K562 (cell line): ENCODE data around the gene TAT. TPM values are rescaled to one million over a fixed set of nuclear protein-coding genes. Genes with fewer than 3 reads are reported as not detected.

Experiments used
- ATAC-seq: fragments of 200-7000 bp; cut with Tn5 transposase; 3 replicates; pipeline ENCODE4 v1.9.1; 2020; ENCODE audit warnings: moderate library complexity
- BruUV-seq: library from RNA; stranded (reverse); fragments of 400-500 nt; replicated peaks from 2 replicates; lab custom pipeline; 2021; lab: Mats Ljungman, UMichigan
- CTCF ChIA-PET: fragments of 300-600 bp; formaldehyde crosslinking; extraction: SDS; loops from one replicate; lab custom pipeline; 2021; ENCODE audit warnings: low intra/inter-chr PET ratio; lab: Yijun Ruan, JAX
- POLR2A ChIA-PET: fragments of 300-600, 350-650 bp; sonication (Branson Sonifier 250); formaldehyde crosslinking; extraction: SDS; loops from one replicate; lab custom pipeline; 2021; ENCODE audit warnings: antibody characterized with exemption, inconsistent platforms; lab: Yijun Ruan, JAX
- DNase-seq, 4 experiments: peaks; one replicate each; pipeline versions ENCODE4 v3.0.0 to v3.0.0-alpha.2; 2011 to 2018; ENCODE audit warnings: low spot score in 3 of 4, mixed read lengths in 3 of 4; ENCODE audit errors: extremely low read depth in 1 of 4
- FAIRE-seq: peaks from 2 replicates; lab custom pipeline; 2011; peaks lifted over from hg19 to GRCh38; lab: Jason Lieb, UNC
- H2AFZ ChIP-seq: 2 replicates; pipeline ENCODE4 v1.6.0; 2011; ENCODE audit warnings: low read depth, low read length, control low read depth, inconsistent platforms
- H3K27ac ChIP-seq: fragments of 200-600 bp; 3 replicates; pipeline ENCODE4 v1.8.0; 2011; ENCODE audit warnings: low read depth, mild to moderate bottlenecking, control low read depth, inconsistent platforms, low read length, moderate library complexity, mixed read lengths; ENCODE audit errors: extremely low read depth
- H3K27me3 ChIP-seq, 2 experiments: fragments of 300-600 bp in 1 of 2; 2 replicates in 1 of 2; 3 replicates in 1 of 2; pipeline versions ENCODE4 v1.6.0 to v1.8.0; 2011; ENCODE audit warnings: inconsistent platforms in 2 of 2, low read length in 2 of 2, mild to moderate bottlenecking in 1 of 2, mixed read lengths in 1 of 2, moderate library complexity in 1 of 2; ENCODE audit not compliant: control insufficient read depth in 2 of 2, insufficient read depth in 2 of 2
- H3K36me3 ChIP-seq: fragments of 300-600 bp; 3 replicates; pipeline ENCODE4 v1.8.0; 2011; ENCODE audit warnings: mild to moderate bottlenecking, low read length, inconsistent platforms; ENCODE audit not compliant: control insufficient read depth, insufficient read depth
- H3K4me1 ChIP-seq, 2 experiments: fragments of 200-600 bp in 1 of 2; replicated peaks in 1 of 2; 2 replicates in 1 of 2; 3 replicates in 1 of 2; pipeline versions ENCODE4 v1.5.1 to v1.8.0; 2011; ENCODE audit warnings: inconsistent platforms in 2 of 2, low read length in 2 of 2, mild to moderate bottlenecking in 1 of 2, mixed read lengths in 1 of 2, moderate library complexity in 1 of 2; ENCODE audit not compliant: control insufficient read depth in 2 of 2, insufficient read depth in 2 of 2
- H3K4me2 ChIP-seq: 2 replicates; pipeline ENCODE4 v1.6.1; 2011; ENCODE audit warnings: low read length, control low read depth, inconsistent platforms, mixed read lengths; ENCODE audit not compliant: insufficient read depth
- H3K4me3 ChIP-seq: fragments of 200-600 bp; sonication (generic), shearing (Covaris generic); 2 replicates; pipeline ENCODE4 v1.5.1; 2016; ENCODE audit warnings: control low read depth, inconsistent platforms
- H3K79me2 ChIP-seq: fragments of 200-600 bp; 3 replicates; pipeline ENCODE4 v1.8.0; 2011; ENCODE audit warnings: low read length, inconsistent platforms; ENCODE audit not compliant: control insufficient read depth, insufficient read depth
- H3K9ac ChIP-seq, 2 experiments: 2 replicates each; pipeline versions ENCODE4 v1.6.0 to v1.6.1; 2011; ENCODE audit warnings: low read depth in 2 of 2, low read length in 2 of 2, control low read depth in 1 of 2, inconsistent platforms in 1 of 2, mild to moderate bottlenecking in 1 of 2, mixed read lengths in 1 of 2; ENCODE audit not compliant: insufficient read depth in 1 of 2
- H3K9me1 ChIP-seq: one replicate; pipeline ENCODE4 v1.6.0; 2011; ENCODE audit warnings: inconsistent platforms, mild to moderate bottlenecking, low read length, moderate library complexity; ENCODE audit not compliant: control insufficient read depth, insufficient read depth
- H3K9me3 ChIP-seq: replicated peaks from 2 replicates; pipeline ENCODE4 v1.5.1; 2011; ENCODE audit warnings: low read depth, low read length, inconsistent platforms; ENCODE audit not compliant: control insufficient read depth, insufficient read depth
- H4K20me1 ChIP-seq: replicated peaks from 2 replicates; pipeline ENCODE4 v1.6.1; 2011; ENCODE audit warnings: low read length, inconsistent platforms, mixed read lengths; ENCODE audit not compliant: control insufficient read depth, insufficient read depth
- FOXJ2 ChIP-seq: fragments of 200-800 bp; sonication (Bioruptor generic); IDR thresholded peaks from 2 replicates; pipeline ENCODE4 v1.6.1; 2016; ENCODE audit warnings: missing genetic modification characterization, missing compliant biosample characterization
- HDAC6 ChIP-seq: IDR thresholded peaks from 2 replicates; pipeline ENCODE4 v1.6.1; 2012; ENCODE audit warnings: low read depth, mild to moderate bottlenecking, control low read depth, inconsistent platforms, low read length, moderate library complexity
- ILK ChIP-seq: fragments of 450-650 bp; IDR thresholded peaks from 2 replicates; pipeline ENCODE4 v1.6.1; 2016; ENCODE audit warnings: missing genetic modification characterization, low read depth, mild to moderate bottlenecking, missing compliant biosample characterization, moderate library complexity, borderline replicate concordance
- SAP30 ChIP-seq: fragments of 200-600 bp; sonication (generic); IDR thresholded peaks from 2 replicates; pipeline ENCODE4 v1.6.1; 2012; ENCODE audit warnings: borderline replicate concordance, low read depth, mild to moderate bottlenecking, moderate library complexity, low read length, control low read depth, inconsistent platforms; ENCODE audit not compliant: insufficient read depth, poor library complexity, severe bottlenecking
- SPI1 ChIP-seq: IDR thresholded peaks from 2 replicates; pipeline ENCODE4 v1.6.1; 2011; ENCODE audit warnings: low read depth, low read length, control low read depth, borderline replicate concordance
- WGBS: fragments of 100-300 bp; shearing (Covaris generic); methylation state at CpG from one replicate; pipeline ENCODE4 v1.1.6; 2016; ENCODE audit warnings: low coverage, mixed read lengths; ENCODE audit not compliant: insufficient coverage; ENCODE audit errors: missing lambda C conversion rate; 5-methylcytosine and 5-hydroxymethylcytosine counted together
- in situ Hi-C: fragments of 300-500 bp; cut with MboI; formaldehyde crosslinking; loops from 4 replicates; pipeline ENCODE4 v1.15.0; 2018; ENCODE audit warnings: inconsistent platforms, mixed read lengths
- intact Hi-C: fragments of 100-400 bp; cut with micrococcal nuclease; formaldehyde crosslinking; loops from 2 replicates; pipeline ENCODE4 v1.14.2; 2022
- polyA plus RNA-seq, 8 experiments: library from polyadenylated mRNA; depleted of rRNA in 4 of 8; stranded (reverse) in 5 of 8; unstranded in 3 of 8; fragments of >200 nt; fragmentation: Nextera tagmentation in 2 of 8; fragmentation: Illumina TruSeq in 1 of 8; extraction: Ambion mirVana in 2 of 8; extraction: Trizol in 1 of 8; gene quantifications; 2 replicates each; pipeline versions ENCODE4 v1.2.1 to v1.2.3, GENCODE V29; 2011 to 2014; ENCODE audit warnings: inconsistent platforms in 1 of 8, missing spikeins in 1 of 8
- total RNA-seq, 7 experiments: library from RNA; depleted of rRNA in 6 of 7; stranded (reverse); fragments of >200 nt in 6 of 7; fragmentation: Illumina TruSeq in 2 of 7; extraction: Trizol in 2 of 7; gene quantifications; 2 replicates each; pipeline versions ENCODE4 v1.2.1 to v1.2.3, GENCODE V29; 2011 to 2021; ENCODE audit warnings: low replicate concordance in 1 of 7
- TF ChIP-seq, protein P1 (sequence below): fragments of 250-450 bp; sonication (Bioruptor Pico); IDR thresholded peaks from 2 replicates; pipeline ENCODE4 v1.8.0; 2022; ENCODE audit warnings: moderate library complexity, mild to moderate bottlenecking, inconsistent platforms
- TF ChIP-seq, protein P2 (sequence below), 2 experiments: fragments of 150-350 bp in 1 of 2; IDR thresholded peaks; 2 replicates each; pipeline ENCODE4 v1.6.1; 2012 to 2016; ENCODE audit warnings: low read depth in 2 of 2, low read length in 2 of 2, mild to moderate bottlenecking in 1 of 2, moderate library complexity in 1 of 2
- TF ChIP-seq, protein P3 (sequence below): sonication (generic); formaldehyde crosslinking; IDR thresholded peaks from 2 replicates; pipeline ENCODE4 v1.8.0; 2022; ENCODE audit warnings: mild to moderate bottlenecking, missing genetic modification reagents

TAT gene
- total and polyA plus RNA-seq, 9 of the 15 experiments (the other 6 are each of a cell fraction or from before 2014, with no cell fraction given) = 0.04 to 0.24 (median 0.04) TPM; not detected in 6

DNA sequence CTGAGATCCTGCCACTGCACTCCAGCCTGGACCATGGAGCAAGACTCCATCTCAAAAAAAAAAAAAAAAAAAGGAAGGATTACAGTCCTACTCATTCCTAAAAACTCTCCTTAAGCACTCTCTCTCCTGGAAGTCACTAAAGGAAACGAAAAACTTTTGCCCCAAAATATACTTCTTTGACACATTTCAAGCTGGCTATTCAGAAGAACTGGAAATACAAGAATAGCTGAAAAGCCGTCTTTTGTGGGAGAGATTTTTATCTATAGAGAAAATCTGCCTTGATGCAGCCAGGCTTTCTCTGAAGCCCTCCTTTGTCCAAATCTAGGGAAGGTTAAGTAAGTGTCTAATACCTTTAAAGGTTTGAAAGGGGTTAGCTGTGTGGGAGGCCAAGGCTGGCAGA lies 32.2 kb upstream of the TAT start:
- CTCF ChIA-PET = no interaction called here

More for the DNA sequence above, 32.2 kb upstream of the TAT start:
- Histone ChIP-seq H3K9me3 (no peaks in the 10 kb centered on the region), H3K36me3 (no peaks in the 10 kb centered on the region), H3K27me3 (peaks cover 3 to 10% of the 10 kb centered on the region in 2 experiments; a peak in 3 of 5 replicates), H3K9me1 (no peaks in the 10 kb centered on the region), H3K9ac (no peak overlapping the region), H2AFZ (no peak overlapping the region), H3K79me2 (no peaks in the 10 kb centered on the region), H4K20me1 (no peaks in the 10 kb centered on the region), H3K27ac (no peak overlapping the region), H3K4me2 (no peak overlapping the region), H3K4me3 (no peak overlapping the region), H3K4me1 (peaks cover 0 to 3% of the 10 kb centered on the region in 2 experiments; a peak in 1 of 5 replicates)
- TF ChIP-seq, protein P1, sequence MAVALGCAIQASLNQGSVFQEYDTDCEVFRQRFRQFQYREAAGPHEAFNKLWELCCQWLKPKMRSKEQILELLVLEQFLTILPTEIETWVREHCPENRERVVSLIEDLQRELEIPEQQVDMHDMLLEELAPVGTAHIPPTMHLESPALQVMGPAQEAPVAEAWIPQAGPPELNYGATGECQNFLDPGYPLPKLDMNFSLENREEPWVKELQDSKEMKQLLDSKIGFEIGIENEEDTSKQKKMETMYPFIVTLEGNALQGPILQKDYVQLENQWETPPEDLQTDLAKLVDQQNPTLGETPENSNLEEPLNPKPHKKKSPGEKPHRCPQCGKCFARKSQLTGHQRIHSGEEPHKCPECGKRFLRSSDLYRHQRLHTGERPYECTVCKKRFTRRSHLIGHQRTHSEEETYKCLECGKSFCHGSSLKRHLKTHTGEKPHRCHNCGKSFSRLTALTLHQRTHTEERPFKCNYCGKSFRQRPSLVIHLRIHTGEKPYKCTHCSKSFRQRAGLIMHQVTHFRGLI = no peak
- TF ChIP-seq ILK = no peak
- no peak for TF ChIP-seq SAP30
- no peak for TF ChIP-seq SPI1
- TF ChIP-seq, protein P2, sequence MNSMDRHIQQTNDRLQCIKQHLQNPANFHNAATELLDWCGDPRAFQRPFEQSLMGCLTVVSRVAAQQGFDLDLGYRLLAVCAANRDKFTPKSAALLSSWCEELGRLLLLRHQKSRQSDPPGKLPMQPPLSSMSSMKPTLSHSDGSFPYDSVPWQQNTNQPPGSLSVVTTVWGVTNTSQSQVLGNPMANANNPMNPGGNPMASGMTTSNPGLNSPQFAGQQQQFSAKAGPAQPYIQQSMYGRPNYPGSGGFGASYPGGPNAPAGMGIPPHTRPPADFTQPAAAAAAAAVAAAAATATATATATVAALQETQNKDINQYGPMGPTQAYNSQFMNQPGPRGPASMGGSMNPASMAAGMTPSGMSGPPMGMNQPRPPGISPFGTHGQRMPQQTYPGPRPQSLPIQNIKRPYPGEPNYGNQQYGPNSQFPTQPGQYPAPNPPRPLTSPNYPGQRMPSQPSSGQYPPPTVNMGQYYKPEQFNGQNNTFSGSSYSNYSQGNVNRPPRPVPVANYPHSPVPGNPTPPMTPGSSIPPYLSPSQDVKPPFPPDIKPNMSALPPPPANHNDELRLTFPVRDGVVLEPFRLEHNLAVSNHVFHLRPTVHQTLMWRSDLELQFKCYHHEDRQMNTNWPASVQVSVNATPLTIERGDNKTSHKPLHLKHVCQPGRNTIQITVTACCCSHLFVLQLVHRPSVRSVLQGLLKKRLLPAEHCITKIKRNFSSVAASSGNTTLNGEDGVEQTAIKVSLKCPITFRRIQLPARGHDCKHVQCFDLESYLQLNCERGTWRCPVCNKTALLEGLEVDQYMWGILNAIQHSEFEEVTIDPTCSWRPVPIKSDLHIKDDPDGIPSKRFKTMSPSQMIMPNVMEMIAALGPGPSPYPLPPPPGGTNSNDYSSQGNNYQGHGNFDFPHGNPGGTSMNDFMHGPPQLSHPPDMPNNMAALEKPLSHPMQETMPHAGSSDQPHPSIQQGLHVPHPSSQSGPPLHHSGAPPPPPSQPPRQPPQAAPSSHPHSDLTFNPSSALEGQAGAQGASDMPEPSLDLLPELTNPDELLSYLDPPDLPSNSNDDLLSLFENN (IDR thresholded peaks at IDR 0.05; ENCODE audit: low read depth in 2 of 2, low read length in 2 of 2) = no peak
- no peak for TF ChIP-seq HDAC6
- TF ChIP-seq FOXJ2 (tag) = no peak
- TF ChIP-seq, protein P3, sequence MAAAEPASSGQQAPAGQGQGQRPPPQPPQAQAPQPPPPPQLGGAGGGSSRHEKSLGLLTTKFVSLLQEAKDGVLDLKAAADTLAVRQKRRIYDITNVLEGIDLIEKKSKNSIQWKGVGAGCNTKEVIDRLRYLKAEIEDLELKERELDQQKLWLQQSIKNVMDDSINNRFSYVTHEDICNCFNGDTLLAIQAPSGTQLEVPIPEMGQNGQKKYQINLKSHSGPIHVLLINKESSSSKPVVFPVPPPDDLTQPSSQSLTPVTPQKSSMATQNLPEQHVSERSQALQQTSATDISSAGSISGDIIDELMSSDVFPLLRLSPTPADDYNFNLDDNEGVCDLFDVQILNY = no peak
- WGBS = 7% methylated on average over 2 of the region's 2 CpGs
- DNase-seq (no peak), ATAC-seq (no peak), FAIRE-seq (no peak)
- intact Hi-C loops = no loop called here
- in situ Hi-C loops = no loop called here
- POLR2A ChIA-PET = interaction anchor here (0.5 to 1.3 kb wide), 2 partner anchors 66 to 249 kb away, joined by 3 to 4 read pairs; no protein-coding TSS in a partner anchor
- BruUV-seq = no TSS peak
